CD4-positive, alpha-beta T cell treated with Interleukin-6 for 4 hours (primary cell): ENCODE data around the gene F13A1.

Source experiments
- DNase-seq: peaks from one replicate; pipeline ENCODE4 v3.0.0-alpha.2; 2020; ENCODE audit warnings: mixed read lengths

Gene F13A1

GRCh38 chr6:6239598-6240581 is 80.6 kb downstream of the F13A1 start:
- no peak for DNase-seq

DNA sequence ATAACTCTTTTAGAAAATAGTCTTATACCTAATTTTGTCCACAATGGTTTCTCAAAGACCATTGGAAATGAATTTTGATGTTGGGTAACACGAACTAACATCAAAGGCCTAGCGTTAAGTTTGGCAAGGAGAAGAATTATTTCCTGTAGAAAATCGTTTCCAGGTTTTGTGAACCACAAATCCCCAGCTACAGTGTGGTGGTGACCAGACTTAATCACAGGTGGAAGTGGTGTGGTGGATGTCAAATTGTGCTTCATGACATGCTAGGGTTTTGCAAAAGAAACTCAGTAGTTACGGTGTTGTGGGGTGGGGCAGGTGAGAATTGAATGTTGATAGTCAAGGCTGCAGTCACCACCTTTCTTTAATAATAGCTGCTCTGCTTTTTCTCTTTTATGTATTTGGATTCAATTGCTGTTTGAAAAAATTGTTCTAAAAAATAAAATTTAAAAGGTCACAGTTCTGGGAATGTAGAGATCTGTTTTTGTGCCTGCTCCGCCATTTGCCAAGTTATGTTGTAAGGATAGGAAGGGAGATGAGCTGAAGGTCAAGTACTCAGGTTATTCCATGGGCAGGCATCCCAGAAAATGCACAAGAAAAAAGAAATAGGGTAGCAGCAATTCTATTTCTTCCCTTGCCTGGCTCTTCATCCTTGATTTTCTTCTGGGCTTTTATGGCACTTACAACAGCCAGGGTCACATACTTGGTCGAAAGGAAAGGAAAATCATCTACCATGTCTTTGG is 83.6 kb downstream of the F13A1 start:
- DNase-seq = no peak

DNA sequence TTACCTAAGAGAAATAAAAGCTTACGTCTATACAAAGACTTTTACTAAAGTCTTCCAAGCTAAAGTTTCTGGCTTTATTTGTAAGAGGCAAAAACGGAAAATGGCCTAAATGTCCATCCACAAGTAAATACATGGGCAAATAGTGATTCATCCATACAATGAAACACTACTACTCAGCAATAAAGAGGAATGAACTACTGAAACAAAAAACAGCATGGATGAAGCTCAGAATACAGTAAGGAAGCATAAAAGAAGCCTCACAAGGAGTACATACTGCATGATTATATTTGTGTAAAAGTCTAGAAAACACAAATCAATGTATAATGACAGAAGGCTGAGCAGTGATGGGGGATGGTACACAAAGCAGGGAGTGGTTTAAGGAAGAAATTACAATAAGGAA is 84.7 kb downstream of the F13A1 start:
- DNase-seq = no peak

DNA sequence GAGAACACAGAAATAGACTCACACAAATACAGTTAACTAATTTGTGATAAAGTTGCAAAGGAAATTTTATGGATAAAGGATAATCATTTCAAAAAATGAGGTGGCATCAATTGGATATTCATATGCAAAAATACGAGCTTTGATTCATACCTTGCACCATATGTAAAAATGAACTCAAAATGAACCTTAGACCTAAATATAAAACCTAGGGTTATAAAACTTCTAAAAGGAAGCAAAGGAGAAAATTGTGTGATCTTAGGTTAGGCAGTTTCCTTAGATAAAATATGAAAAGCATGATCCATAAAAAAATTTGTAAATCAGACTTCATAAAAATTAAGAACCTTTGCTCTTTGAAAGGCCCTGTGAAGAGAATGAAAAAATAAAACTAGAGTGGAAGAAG is 85.5 kb downstream of the F13A1 start:
- DNase-seq = no peak

- no peak for DNase-seq
Observed at GRCh38 chr6:6230286-6230685, 90.2 kb downstream of the F13A1 start.

GRCh38 chr6:6227896-6228295 is 92.6 kb downstream of the F13A1 start:
- no peak for DNase-seq

DNA sequence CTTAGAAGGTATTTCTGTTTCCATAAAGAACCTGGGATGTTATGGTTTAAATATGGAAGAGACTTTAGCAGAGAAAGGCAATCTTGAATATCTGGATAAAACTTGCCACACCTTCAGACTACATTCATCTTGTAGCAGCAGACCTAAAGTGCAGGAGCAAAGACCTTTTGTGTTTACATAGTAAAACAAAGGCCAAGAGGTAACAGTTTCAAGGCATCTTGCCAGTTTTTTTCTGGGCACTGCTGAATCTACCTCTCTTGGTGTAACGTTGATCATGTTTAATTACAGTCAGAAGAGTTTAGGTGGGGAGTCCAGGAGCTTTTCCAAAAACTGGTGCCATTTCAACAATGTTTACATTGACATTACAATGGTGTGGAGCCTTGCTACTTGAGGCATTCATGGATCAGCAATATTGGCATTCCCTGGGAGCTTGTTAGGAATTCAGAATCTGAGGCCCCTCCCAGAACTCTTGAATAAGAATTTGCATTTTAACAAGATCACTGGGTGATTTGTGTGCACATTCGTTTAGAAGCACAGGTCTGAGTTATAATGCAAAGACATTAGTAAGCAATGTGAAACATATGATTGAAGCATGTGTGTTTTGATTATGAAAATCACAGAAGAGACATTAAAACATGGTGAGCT is 94.5 kb downstream of the F13A1 start:
- no peak for DNase-seq

DNA sequence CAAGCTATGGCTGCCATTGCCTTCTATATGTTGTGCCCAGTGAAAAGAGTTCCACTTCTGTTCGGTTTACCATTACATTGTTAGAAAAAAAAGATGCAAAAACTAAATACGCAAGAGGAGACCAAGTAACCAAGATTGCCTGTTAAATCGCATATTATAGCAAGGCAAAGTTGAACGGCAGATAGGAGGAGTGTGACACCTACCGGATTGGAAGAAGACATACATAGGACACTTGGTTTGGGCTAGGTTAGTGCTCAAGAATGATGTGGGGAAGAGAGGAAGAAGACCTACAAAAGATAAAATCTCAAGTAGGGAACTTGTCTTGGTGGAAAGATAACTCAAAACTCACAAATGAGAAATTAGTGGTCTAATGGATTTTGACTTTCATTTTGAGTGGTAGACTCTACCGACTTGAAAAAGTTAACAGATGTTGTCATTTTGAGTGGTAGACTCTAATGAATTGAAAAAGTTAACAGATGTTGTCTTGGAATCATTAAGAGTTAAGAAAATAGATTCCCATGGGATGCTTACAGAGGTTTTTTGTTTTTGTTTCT is 95.5 kb downstream of the F13A1 start:
- no peak for DNase-seq

DNA sequence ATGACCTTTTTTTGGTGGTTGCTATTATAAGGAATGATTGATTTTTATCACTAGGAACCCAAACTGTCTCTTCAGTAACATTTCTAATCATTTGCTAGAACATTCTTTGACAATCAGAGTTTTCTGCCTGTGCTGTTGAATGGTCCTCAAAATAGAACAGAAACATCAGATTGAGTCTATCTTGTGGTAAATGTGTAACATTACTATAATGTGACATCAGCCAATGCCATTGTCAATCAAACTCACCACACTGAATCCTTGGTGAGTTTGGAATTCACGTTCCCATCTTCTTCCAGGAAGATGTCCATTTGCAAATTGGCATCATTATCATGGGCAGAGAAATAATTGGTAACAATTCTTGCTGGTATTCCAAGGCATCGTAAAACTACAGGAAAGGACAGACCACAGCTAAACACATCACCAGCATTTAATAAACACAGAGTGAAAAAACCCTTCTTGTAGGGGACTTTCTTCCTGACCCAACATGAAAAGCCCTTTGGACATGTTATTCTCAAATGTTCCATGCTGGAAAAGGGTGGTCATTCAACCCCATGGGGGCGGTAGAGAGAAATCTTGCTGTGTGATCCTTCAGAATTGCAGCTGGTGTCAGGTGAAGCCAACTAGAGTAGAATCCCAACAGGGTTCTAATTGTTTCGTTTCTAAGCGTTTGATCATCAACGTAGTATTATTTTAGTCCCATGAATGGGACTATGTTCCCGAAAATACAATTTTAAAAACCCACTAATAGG is 98.5 kb downstream of the F13A1 start:
- no peak for DNase-seq

- no peak for DNase-seq
Observed at GRCh38 chr6:6220718-6221117, 99.7 kb downstream of the F13A1 start.

- DNase-seq = no peak
Observed at GRCh38 chr6:6219716-6220115, 100.7 kb downstream of the F13A1 start.

DNA sequence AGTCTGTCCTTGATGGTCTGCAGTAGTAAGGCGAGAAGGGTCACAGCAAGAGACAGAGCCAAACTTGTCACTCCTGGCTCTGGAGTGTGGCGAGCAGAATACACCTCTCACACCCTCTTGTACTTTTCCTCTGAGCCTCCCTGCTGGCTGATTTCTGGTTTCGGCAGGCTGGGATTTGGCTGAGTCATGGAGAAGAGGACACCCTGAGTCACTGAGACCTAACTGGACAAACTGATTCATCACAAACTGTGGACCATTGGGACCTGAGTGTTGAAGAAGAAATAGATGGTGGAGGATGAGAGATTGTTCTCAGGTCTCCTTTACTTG is 101.7 kb downstream of the F13A1 start:
- DNase-seq = no peak

- no peak for DNase-seq
Observed at GRCh38 chr6:6217855-6218758, 102.4 kb downstream of the F13A1 start.

DNA sequence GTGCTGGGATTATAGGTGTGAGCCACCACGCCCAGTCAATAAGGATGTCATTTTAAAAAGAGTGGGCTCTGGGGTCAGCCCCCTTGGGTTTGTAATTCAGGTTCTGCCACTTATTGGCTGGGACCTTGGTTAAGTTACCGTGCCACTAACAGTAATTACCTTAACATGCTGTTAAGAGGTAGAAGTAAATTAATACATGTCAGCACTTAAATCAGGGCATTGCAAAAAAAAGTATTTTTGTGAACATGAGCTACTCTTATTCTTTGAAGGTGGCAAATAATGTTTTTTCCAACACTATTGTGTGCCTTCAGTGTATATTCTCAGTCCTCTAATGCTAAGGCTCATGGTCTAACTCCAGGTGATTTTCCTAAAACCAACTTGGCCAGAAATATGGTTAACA is 109.5 kb downstream of the F13A1 start:
- DNase-seq = no peak

GRCh38 chr6:6202886-6203285 is 117.6 kb downstream of the F13A1 start:
- no peak for DNase-seq

- DNase-seq = no peak
Observed at GRCh38 chr6:6201200-6201599, 119.3 kb downstream of the F13A1 start.

- DNase-seq = no peak
Observed at GRCh38 chr6:6199678-6200077, 120.8 kb downstream of the F13A1 start.

DNA sequence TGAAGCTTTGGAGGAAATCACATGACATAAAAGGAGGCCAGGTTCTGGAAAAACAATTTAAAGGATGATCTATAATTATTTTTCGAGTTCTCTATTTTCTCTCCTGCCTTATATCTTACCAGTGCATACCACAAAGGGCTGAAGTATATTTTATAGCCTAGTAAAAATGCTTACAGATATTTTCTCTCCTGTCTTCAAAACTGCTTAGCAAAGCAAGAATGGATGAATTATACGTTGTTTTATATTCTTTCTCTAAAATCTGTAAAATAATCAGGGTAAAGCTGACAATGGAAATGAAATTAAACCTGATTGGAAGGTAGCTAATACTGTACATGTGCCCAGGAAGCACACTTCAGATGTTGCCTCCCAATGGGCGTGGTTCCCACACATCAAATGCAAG is 123.7 kb downstream of the F13A1 start:
- no peak for DNase-seq

DNA sequence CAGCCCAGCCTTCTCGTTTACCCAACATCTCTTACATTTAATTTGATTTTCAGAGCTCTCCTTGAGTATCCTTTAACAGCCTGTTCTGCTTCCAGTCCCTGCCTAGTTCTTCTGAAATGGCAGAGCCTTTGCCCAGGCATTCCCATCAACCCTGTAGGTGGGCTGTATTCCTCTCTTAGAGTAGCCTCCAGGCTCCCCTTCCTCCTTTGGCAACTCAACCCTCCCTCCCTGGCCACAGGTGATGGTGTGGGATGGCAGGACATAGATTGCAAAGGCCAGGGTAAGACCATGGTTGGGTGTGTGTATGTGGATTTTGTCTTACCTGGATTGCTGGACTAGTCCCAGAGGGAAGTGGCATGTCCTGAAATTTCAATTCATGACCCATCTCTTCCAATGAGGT is 125.4 kb downstream of the F13A1 start:
- DNase-seq = no peak

DNA sequence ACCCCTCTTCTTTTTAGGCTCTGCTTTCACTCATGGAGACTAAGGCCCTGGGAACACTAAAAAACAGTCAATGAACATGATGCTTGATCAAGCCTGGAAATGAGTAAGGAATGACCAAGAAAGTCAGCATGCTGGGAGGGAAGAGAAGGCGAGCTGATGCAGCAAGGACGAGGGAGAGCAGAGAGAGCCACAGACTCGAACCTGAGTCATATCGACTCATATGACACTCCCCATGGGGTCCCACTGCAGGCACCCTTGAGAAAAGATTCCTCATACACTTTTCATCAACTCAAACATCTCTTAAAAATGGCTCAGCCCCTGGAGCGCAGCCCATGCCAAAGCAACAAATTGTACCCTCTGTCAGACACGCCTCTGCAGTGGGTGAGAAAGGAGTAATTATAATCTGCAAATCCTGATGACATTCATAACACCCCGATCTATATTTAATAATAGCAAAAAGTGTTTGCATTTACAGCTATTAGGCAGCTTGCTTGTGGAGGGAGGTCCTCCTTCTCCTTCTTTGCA is 127.2 kb downstream of the F13A1 start:
- no peak for DNase-seq

GRCh38 chr6:6191909-6192308 is 128.6 kb downstream of the F13A1 start:
- no peak for DNase-seq
